Heart left ventricle (tissue), 13 donors: Measurements from ENCODE around the gene ABL1.

Experiments
- POLR2A ChIP-seq, 2 donors: fragments of 450-650 bp; IDR thresholded peaks; one replicate each; pipeline ENCODE4 v1.6.1; 2017; ENCODE audit warnings: antibody characterized with exemption in 2 of 2, mild to moderate bottlenecking in 2 of 2, moderate library complexity in 2 of 2
- TF ChIP-seq, protein P1 (sequence below), 12 donors: fragments of 200-600 bp; sonication (generic) in 4 of 12; IDR thresholded peaks; one replicate each; pipeline versions ENCODE4 v1.5.0 to v1.8.0; 2018 to 2022; ENCODE audit warnings: antibody characterized with exemption in 12 of 12, mild to moderate bottlenecking in 5 of 12
- donor health status: ischemic (EF 13 %, LVEDD 7.1; RV severe dilation, severe dysfunction).
- donor health status: DM: no; HTN: yes; CAD: no.
- donor health status: DM: no; HTN: no; CAD: no.
- donor health status: ischemic (EF 25% LVEDD 6.9; RV normal size, moderate dysfunction).
- donor health status: ischemic (EF 25% LVEDD 5.7; RV mildly dilated, moderate dysfunction).
- donor health status: ischemic (EF 35%, LVEDD 5.7; RV mildly dilated, moderate dysfunction).
- donor health status: nonischemic (EF 11% LVEDD 7.7; RV severe dilation, severe dysfunction).
- donor health status: DM: yes; HTN: yes; CAD: no.
- donor health status: PGD.
- donor health status: ischemic (EF 29% LVEDD 5.4; RV normal size, mild dysfunction).
- donor health status: nonischemic (EF 23%, LVEDD 6.1; RV moderate dilation, normal function).

DNA sequence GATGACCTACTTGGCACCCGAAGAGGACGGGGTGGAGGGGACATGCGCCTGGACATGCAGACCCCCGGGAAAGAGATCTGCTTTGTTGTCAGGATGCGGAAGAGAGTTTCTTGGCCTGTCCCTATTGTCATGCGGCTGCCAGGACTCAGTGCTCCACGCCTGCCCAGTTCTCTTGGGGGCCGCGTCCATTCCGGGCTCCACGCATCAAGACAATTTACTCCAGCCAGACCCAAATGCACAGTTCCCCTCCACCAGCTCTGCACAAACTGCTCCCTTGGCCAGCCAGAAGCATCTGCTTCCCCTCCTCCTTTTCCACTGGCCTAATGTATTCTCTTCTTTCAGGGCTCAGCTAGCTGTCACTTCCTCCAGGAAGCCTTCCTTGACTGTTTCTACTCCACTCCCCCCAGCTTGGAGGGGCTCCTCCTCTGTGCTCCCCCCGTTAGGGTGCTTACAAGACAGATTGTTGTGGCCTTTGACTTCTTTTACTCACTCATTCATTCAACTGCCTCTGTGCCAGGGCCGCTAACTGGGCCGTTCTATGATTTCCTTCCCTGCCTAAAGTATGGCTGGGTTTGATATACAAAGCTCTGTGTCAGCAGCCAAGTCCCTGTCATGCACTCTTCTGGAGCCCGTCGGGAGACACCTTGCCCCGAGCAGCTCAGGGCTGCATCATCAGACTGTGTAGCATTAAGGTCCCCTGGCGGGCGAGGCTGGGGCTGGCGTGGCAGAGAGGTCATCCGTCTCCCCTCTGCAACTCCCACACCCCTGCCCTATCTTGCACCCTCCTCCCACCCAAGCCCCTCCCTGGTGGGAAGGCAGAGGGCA lies 97.4 kb downstream of the ABL1 start:
- TF ChIP-seq, protein P1, sequence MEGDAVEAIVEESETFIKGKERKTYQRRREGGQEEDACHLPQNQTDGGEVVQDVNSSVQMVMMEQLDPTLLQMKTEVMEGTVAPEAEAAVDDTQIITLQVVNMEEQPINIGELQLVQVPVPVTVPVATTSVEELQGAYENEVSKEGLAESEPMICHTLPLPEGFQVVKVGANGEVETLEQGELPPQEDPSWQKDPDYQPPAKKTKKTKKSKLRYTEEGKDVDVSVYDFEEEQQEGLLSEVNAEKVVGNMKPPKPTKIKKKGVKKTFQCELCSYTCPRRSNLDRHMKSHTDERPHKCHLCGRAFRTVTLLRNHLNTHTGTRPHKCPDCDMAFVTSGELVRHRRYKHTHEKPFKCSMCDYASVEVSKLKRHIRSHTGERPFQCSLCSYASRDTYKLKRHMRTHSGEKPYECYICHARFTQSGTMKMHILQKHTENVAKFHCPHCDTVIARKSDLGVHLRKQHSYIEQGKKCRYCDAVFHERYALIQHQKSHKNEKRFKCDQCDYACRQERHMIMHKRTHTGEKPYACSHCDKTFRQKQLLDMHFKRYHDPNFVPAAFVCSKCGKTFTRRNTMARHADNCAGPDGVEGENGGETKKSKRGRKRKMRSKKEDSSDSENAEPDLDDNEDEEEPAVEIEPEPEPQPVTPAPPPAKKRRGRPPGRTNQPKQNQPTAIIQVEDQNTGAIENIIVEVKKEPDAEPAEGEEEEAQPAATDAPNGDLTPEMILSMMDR (IDR thresholded peaks at IDR 0.05) = peak in 11 of 12 donors; percentile 19 to 57 (median 34)
- TF ChIP-seq POLR2A (IDR thresholded peaks at IDR 0.05) = no peak
